Colonic mucosa (tissue), 4 donors: ENCODE results near the gene SH2D7. TPM values are rescaled to one million over a fixed set of nuclear protein-coding genes. Genes with fewer than 3 reads are reported as not detected.

Source experiments
- DNase-seq: peaks from one replicate; pipeline ENCODE4 v3.0.0-alpha.2; 2020
- H3K27ac ChIP-seq: fragments of 200-600 bp; one replicate; pipeline ENCODE4 v1.8.0; 2021
- H3K27me3 ChIP-seq: fragments of 200-600 bp; one replicate; pipeline ENCODE4 v1.8.0; 2021
- H3K36me3 ChIP-seq: fragments of 200-600 bp; one replicate; pipeline ENCODE4 v1.8.0; 2021
- H3K4me1 ChIP-seq: fragments of 200-600 bp; one replicate; pipeline ENCODE4 v1.8.0; 2021; ENCODE audit warnings: mild to moderate bottlenecking
- H3K4me3 ChIP-seq: fragments of 200-600 bp; one replicate; pipeline ENCODE4 v1.8.0; 2021
- H3K9ac ChIP-seq, 2 donors: one replicate each; pipeline ENCODE4 v1.7.0; 2013; ENCODE audit warnings: control low read depth in 2 of 2, low read depth in 2 of 2, low read length in 2 of 2
- H3K9me3 ChIP-seq: fragments of 200-600 bp; one replicate; pipeline ENCODE4 v1.8.0; 2021
- intact Hi-C: fragments of 100-400 bp; cut with DNase I; formaldehyde crosslinking; loops from one replicate; pipeline ENCODE4 v1.14.1; 2022
- total RNA-seq, 2 donors: library from RNA; stranded (reverse); fragmentation: NEBNext Ultra II Directional in 1 of 2; extraction: Animal tissue kit (Norgen Biotek cat#: 25700) in 1 of 2; gene quantifications; one replicate each; pipeline ENCODE4 v1.2.1, GENCODE V29; 2021
- TF ChIP-seq, protein P1 (sequence below): fragments of 200-600 bp; IDR thresholded peaks from one replicate; pipeline ENCODE4 v1.8.0; 2022; ENCODE audit warnings: antibody characterized with exemption, mild to moderate bottlenecking
- donor health status: healthy.
- donor health status: DM: no; HTN: no; CAD: no.
- donor health status: DM: no; HTN: no; CAD: no.

SH2D7 gene
- total RNA-seq, 2 donors from 2014 or later, result 0.58 to 1.6 TPM

DNA sequence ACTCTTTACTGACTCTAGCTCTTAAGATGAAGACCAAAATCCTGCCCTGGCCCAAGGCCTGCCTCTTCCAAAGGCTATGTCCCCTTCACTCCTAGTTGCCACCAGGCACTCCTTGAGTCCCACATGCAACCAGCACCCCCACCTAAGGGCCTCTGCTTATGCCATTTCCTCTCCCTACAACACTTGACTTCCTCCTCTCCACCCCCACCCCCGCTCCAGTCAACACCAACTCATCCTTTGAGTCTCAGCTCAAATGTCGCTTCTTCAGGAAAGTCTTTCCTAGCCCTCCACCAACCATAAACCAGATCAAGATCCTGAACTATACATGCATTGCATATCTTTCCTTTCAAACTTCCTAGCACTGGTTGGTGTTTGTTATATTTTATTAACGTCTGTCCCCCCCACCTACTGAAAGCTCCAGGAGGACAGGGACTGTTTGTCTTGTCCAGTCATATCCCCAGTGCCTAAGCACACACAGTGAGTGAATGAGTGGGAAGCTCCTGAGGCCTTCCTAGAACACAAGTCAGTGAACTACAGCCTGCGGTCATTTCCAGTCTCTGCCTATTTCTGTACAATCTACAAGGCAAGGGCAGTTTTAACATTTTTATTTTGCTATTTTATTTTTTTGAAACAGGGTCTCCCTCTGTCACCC, 22.2 kb upstream of the SH2D7 start:
- Histone ChIP-seq H3K27ac (peak overlapping the region; percentile 54), H3K36me3 (no peaks in the 10 kb centered on the region), H3K9me3 (no peaks in the 10 kb centered on the region), H3K4me3 (no peak overlapping the region), H3K4me1 (peaks cover 19% of the 10 kb centered on the region), H3K9ac (peak overlapping the region in 1 of 2 donors; percentile 38), H3K27me3 (no peaks in the 10 kb centered on the region)
- DNase-seq, result no peak
- TF ChIP-seq, protein P1, sequence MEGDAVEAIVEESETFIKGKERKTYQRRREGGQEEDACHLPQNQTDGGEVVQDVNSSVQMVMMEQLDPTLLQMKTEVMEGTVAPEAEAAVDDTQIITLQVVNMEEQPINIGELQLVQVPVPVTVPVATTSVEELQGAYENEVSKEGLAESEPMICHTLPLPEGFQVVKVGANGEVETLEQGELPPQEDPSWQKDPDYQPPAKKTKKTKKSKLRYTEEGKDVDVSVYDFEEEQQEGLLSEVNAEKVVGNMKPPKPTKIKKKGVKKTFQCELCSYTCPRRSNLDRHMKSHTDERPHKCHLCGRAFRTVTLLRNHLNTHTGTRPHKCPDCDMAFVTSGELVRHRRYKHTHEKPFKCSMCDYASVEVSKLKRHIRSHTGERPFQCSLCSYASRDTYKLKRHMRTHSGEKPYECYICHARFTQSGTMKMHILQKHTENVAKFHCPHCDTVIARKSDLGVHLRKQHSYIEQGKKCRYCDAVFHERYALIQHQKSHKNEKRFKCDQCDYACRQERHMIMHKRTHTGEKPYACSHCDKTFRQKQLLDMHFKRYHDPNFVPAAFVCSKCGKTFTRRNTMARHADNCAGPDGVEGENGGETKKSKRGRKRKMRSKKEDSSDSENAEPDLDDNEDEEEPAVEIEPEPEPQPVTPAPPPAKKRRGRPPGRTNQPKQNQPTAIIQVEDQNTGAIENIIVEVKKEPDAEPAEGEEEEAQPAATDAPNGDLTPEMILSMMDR, result no peak
- intact Hi-C loops, result no loop called here

DNA sequence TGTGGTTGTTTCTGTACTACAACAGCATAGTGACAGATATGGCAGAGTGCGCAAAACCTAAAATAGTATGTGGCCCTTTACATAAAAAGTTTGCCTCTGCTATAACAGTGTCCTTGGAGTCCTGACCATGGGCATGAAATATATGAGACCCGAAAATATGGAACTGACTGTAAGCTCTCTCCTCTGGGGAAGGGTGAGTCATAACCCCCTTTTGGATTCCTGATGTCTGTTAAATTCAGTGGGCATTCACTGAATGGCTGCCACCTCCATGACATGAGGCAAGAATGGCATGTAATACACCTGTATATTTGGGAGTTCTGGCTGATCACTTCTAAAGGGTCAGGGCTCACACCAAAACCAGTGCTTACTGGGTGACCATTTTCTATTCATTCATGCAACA, 21.0 kb upstream of the SH2D7 start:
- no peaks in the 10 kb centered on the region for H3K9me3 ChIP-seq
- H3K4me3 ChIP-seq, result no peak overlapping the region
- intact Hi-C loops, result no loop called here
- no peak for DNase-seq
- no peaks in the 10 kb centered on the region for H3K36me3 ChIP-seq
- peak overlapping the region; percentile 58 for H3K27ac ChIP-seq
- H3K9ac ChIP-seq, result peak overlapping the region in 1 of 2 donors; percentile 53
- TF ChIP-seq, protein P1, result no peak
- H3K4me1 ChIP-seq, result peaks cover 16% of the 10 kb centered on the region
- no peaks in the 10 kb centered on the region for H3K27me3 ChIP-seq

DNA sequence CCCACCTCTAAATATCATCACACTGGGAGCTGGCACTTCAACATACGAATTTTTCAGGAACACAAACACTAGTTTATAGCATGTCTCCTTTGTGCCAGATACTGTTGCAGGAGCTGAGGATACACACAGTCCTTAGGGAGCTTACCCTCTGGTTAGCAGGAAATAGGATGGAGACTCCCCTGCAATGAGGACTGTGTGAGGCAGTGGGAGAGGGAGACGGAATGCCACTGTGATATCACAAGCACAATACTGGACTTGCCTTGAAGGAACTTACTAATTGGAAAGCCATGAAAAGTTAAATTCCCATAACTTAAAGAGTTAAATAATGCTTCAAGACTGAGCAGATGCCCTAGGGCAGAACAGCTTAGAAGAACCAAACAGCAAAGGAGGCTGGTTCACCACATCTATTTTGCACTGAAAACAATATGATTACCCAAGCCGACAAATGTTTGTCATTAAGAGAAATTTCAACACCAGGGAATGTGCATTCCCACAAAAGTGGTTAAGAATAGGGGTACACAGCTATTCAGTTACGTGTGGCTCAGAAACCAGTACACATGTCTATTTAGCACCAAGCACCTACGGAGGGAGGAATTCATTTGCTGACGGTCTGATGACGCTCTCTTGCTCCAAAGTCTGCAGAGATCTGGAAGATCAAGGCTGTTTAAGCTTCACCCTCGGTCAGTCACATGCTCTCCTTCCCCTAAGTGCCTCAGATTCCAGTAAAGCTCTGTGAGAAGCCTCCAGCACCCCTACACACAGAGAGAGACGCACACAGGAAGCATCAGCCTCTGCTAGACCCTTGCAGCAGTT, 20.1 kb upstream of the SH2D7 start:
- Histone ChIP-seq H3K36me3 (no peaks in the 10 kb centered on the region), H3K27ac (peak overlapping the region; percentile 58), H3K4me1 (peaks cover 7% of the 10 kb centered on the region), H3K9ac (peak overlapping the region in 1 of 2 donors; percentile 53), H3K4me3 (no peak overlapping the region), H3K9me3 (no peaks in the 10 kb centered on the region), H3K27me3 (no peaks in the 10 kb centered on the region)
- TF ChIP-seq, protein P1, result no peak
- peak; percentile 76 for DNase-seq
- intact Hi-C loops, result no loop called here

DNA sequence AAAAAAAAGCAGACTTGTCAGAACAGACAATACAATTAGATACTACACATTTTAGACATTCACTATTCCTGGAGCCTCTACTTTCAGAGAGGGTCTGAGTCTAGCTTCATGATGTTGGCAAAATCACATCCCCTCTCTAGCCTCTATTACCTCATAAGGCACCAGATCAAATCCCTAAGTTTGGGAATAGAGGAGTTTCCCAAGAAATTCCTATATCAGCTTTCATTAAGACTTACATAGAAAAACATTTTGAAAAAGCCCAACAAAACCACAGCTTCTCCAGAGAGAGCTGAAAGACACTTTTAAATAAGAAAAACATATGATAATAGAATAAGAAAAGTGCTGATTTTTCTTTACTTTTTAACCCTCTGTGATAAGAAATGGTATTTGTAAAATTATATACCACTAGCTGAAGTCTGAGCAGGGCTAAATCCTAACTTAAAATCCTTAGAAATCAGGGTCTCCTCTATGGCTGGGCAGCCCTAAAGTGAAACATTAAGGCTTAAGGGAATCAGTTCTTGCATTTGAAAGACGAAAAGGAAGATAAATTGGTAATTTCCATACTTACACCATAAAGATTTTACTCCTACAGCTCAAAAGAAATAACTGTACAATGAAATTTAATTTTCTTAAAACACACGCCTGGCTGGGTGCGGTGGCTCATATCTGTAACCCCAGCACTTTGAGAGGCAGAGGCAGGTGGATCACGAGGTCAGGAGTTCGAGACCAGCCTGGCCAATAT, 19.1 kb upstream of the SH2D7 start:
- Histone ChIP-seq H3K9me3 (no peaks in the 10 kb centered on the region), H3K36me3 (no peaks in the 10 kb centered on the region), H3K9ac (peak overlapping the region in 1 of 2 donors; percentile 53), H3K27ac (peak overlapping the region; percentile 58), H3K4me1 (peaks cover 4% of the 10 kb centered on the region), H3K4me3 (no peak overlapping the region), H3K27me3 (no peaks in the 10 kb centered on the region)
- no peak for DNase-seq
- intact Hi-C loops, result no loop called here
- TF ChIP-seq, protein P1, result no peak

DNA sequence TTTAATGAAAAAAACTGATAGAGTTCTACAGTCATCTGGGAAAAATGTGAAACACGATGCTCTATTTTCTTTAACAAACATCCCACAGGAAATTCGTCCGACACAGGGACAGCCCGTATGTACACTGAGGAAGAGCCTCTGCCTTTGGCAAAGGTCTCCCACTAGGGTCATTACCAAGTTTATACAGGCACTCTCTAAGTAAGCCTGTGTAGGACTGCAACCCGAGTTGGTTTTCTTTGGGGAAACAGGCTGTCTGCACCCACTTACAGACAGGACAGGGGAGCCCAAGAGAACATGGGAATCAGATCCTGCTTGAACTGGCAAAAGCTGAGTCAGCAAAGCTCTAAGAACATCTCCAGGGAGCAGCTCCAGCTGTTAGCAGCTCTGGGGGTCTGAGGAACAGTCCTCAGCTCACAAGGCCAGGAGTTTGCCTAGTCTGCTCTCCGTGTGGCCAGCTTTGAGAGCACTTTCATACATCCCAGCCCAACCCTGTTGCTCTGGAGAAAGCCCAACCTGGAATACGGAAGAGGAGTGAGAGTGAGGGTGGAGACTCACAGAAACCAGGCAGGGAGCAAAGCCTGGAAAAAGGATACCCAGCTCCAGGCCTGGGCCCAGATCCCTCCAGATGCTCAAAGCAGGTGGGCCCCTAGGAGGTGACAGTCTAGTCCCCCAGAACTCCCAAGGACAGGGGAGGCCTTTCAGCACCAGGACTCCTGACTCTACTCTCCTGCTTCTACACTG, 16.7 kb upstream of the SH2D7 start:
- Histone ChIP-seq H3K27me3 (no peaks in the 10 kb centered on the region), H3K27ac (peak overlapping the region; percentile 93), H3K9ac (peak overlapping the region; percentile 70 to 97), H3K4me1 (peaks cover 4% of the 10 kb centered on the region), H3K9me3 (no peaks in the 10 kb centered on the region), H3K4me3 (peak overlapping the region; percentile 97), H3K36me3 (no peaks in the 10 kb centered on the region)
- DNase-seq, result peak; percentile 84
- TF ChIP-seq, protein P1, result no peak
- intact Hi-C loops, result no loop called here
